GM21381 (cell line): Measurements from ENCODE around the gene IL1RAPL1.

Experiments used
- ATAC-seq: cut with Tn5 transposase; IDR thresholded peaks from one replicate; pipeline ENCODE4 v1.9.1; 2021; ENCODE audit warnings: mild to moderate bottlenecking, moderate library complexity; ENCODE audit not compliant: unreplicated experiment

The IL1RAPL1 gene

DNA sequence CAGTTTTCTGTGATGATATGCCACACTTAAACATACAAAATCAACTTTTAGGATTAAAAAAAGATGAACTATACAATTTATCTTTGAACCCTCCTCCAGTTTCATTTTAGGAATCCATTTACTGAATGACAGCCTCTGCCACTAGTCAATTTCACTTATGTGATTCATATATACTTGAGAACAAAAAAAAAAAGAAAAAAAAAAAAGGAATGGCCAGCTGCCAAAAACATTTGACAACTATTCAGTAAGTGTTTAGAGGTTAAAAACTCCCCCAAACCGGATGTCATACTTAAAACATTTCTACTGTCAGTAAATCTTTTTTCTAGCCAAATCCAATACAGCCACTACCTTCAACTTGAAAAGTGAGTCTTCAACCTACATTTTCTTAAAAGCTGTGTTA lies 1361.4 kb downstream of the IL1RAPL1 start:
- ATAC-seq = no peak

DNA sequence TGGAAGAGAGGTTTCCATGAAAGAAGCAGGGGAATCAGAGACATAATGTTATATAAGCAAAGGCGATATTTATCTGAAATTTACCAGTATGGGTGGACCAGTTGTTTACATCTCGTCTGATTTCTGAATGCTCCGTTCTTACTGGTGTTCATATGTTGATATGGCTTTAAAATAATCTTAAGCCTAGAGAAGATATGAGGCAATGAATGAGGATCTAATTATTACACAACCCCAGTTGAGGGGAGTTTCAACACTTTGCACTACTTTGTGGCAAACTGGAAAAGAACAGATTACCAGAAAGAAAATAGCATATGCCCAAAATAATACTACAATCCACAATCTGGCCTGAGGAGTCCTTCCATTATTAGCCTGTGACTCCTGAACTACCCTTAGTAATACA lies 1364.8 kb downstream of the IL1RAPL1 start:
- ATAC-seq = no peak

GRCh38 chrX:29962061-29962460 lies 1374.8 kb downstream of the IL1RAPL1 start:
- ATAC-seq = no peak

DNA sequence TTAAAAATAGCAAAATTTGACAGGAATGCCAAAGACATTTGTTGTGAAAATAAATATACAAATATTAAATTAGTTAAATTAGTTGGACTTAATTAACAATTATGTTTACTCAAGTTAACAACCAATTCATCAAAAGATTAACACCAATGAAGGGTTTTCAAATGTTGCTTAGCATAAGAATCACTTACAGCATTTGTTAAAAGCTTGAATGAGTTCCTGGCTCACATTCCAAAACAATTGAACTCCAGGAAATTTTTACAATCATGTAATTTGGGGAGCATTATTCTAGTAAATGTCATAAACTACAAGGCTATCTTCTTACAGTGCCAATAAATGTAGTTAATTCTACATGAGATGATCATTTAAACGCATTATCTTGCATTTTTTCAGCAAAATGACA lies 1378.4 kb downstream of the IL1RAPL1 start:
- no peak for ATAC-seq

DNA sequence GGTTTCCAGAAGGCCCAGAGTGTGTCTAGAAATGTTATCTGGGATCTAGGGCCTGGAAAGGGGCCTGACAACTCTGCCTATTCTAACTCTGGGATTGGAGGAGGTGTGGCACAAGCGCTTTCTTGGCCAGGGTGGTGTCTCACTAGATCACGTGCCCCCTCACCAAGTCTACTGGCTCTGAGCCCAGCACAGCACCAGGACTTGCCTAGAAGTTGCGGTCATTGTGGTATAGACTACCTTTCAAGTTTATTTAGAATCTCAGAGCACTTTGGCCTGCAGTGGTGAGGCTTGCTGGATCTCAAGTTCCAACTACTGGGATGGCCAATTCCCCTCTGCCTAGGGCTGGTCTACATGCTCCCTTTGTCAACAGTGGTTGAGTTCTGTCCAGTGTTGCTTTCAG lies 1404.8 kb downstream of the IL1RAPL1 start:
- ATAC-seq = no peak

DNA sequence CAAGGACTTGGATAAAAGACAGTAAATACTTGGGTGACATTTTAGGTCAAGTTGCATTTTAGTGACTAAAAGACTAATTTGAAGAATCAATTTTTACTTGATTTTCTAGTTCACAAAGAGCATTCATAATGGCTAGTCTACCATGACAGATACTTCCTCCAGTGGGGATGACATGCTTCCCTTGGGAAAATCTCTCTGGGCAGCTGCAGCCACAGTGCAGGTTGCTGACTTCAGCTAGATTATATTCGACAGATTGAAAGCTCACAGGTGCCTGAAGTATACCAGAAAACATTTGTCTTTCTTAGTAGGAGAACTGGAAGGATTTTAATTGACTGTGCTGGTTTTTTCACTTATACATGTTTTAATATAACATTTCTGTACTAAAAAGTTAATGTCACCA lies 1418.6 kb downstream of the IL1RAPL1 start:
- ATAC-seq = no peak
